ENCODE data around the gene ATP4B.

Gene ATP4B

GRCh38 chr13:113656003-113656588 lies 1.9 kb downstream of the ATP4B start:
- DNase-seq, result no peak

GRCh38 chr13:113655346-113656002 lies 2.5 kb downstream of the ATP4B start:
- DNase-seq, result no peak

- no peak for DNase-seq
Observed at GRCh38 chr13:113654591-113655345, 3.2 kb downstream of the ATP4B start.

- no peak for DNase-seq
Observed at GRCh38 chr13:113654175-113654560, 3.8 kb downstream of the ATP4B start.

- no peak for DNase-seq
Observed at GRCh38 chr13:113653264-113654174, 4.5 kb downstream of the ATP4B start.

GRCh38 chr13:113652404-113653263 lies 5.4 kb downstream of the ATP4B start:
- no peak for DNase-seq

GRCh38 chr13:113651511-113652403 lies 6.2 kb downstream of the ATP4B start:
- DNase-seq, result no peak

- no peak for DNase-seq
Observed at GRCh38 chr13:113650731-113651148, 7.3 kb downstream of the ATP4B start.

GRCh38 chr13:113650275-113650674 lies 7.7 kb downstream of the ATP4B start:
- no peak for DNase-seq

- no peak for DNase-seq
Observed at GRCh38 chr13:113649212-113649611, 8.8 kb downstream of the ATP4B start.

- DNase-seq, result no peak
Observed at GRCh38 chr13:113648216-113648610, 9.8 kb downstream of the ATP4B start.

- DNase-seq, result no peak
Observed at GRCh38 chr13:113647351-113648215, 10.4 kb downstream of the ATP4B start.

GRCh38 chr13:113646921-113647340 lies 11.1 kb downstream of the ATP4B start:
- DNase-seq, result no peak

- no peak for DNase-seq
Observed at GRCh38 chr13:113646376-113646775, 11.6 kb downstream of the ATP4B start.

- no peak for DNase-seq
Observed at GRCh38 chr13:113645329-113645728, 12.7 kb downstream of the ATP4B start.

GRCh38 chr13:113644800-113645199 lies 13.2 kb downstream of the ATP4B start:
- DNase-seq, result no peak

- no peak for DNase-seq
Observed at GRCh38 chr13:113643593-113643992, 14.4 kb downstream of the ATP4B start.

GRCh38 chr13:113642563-113642962 lies 15.4 kb downstream of the ATP4B start:
- DNase-seq, result no peak

GRCh38 chr13:113641426-113641825 lies 16.6 kb downstream of the ATP4B start:
- no peak for DNase-seq
